ENCODE data around the gene DKK2.

GRCh38 chr4:107036584-107037198 is 578 bp upstream of the DKK2 start:
- TF ChIP-seq CTCF (conservative IDR thresholded peaks at IDR 0.05), result no peak
- TF ChIP-seq EZH2 (IDR thresholded peaks at IDR 0.05; ENCODE audit: low read depth), result no peak
